ENCODE results near the gene ANO2.

ANO2 gene

GRCh38 chr12:5872745-5873144, 72.3 kb downstream of the ANO2 start:
- Histone ChIP-seq H3K9me3 (ENCODE audit: insufficient read depth, low read length) (no peaks in the 10 kb centered on the region), H3K4me2 (ENCODE audit: low read length) (no peak overlapping the region)

GRCh38 chr12:5871741-5872140, 73.3 kb downstream of the ANO2 start:
- Histone ChIP-seq H3K4me2 (ENCODE audit: low read length) (no peak overlapping the region), H3K79me2 (ENCODE audit: low read length) (no peaks in the 10 kb centered on the region), H3K9me3 (ENCODE audit: insufficient read depth, low read length) (no peaks in the 10 kb centered on the region), H3K4me3 (ENCODE audit: low read length) (no peak overlapping the region), H3K36me3 (replicated peaks; ENCODE audit: low read depth, low read length) (no peaks in the 10 kb centered on the region), H3K9ac (ENCODE audit: low read length) (no peak overlapping the region), H4K20me1 (ENCODE audit: insufficient read depth, low read length) (no peaks in the 10 kb centered on the region), H3K27me3 (ENCODE audit: low read depth, low read length) (0 out of 2 replicates have a peak, but pooled peaks cover 13% of the 10 kb centered on the region), H2AFZ (ENCODE audit: low read depth, low read length) (no peak overlapping the region), H3K4me1 (ENCODE audit: low read length) (no peaks in the 10 kb centered on the region), H3K27ac (ENCODE audit: low read length) (no peak overlapping the region)
- TF ChIP-seq EZH2phosphoT487 (IDR thresholded peaks at IDR 0.05; ENCODE audit: low read depth): no peak
- no peak for TF ChIP-seq CTCF (IDR thresholded peaks at IDR 0.05; ENCODE audit: low read depth, low read length)

More at GRCh38 chr12:5872745-5873144, 72.3 kb downstream of the ANO2 start:
- H4K20me1 ChIP-seq (ENCODE audit: insufficient read depth, low read length): no peaks in the 10 kb centered on the region
- no peaks in the 10 kb centered on the region for H3K36me3 ChIP-seq (replicated peaks; ENCODE audit: low read depth, low read length)
- H3K4me1 ChIP-seq (ENCODE audit: low read length): no peaks in the 10 kb centered on the region
- no peak overlapping the region for H3K27ac ChIP-seq (ENCODE audit: low read length)
- H3K27me3 ChIP-seq (ENCODE audit: low read depth, low read length): 0 out of 2 replicates have a peak, but pooled peaks cover 13% of the 10 kb centered on the region
- no peak overlapping the region for H3K9ac ChIP-seq (ENCODE audit: low read length)
- TF ChIP-seq EZH2phosphoT487 (IDR thresholded peaks at IDR 0.05; ENCODE audit: low read depth): no peak
- TF ChIP-seq CTCF (IDR thresholded peaks at IDR 0.05; ENCODE audit: low read depth, low read length): peak; percentile 26; the same call in 1 of the 2 replicates
- no peak overlapping the region for H2AFZ ChIP-seq (ENCODE audit: low read depth, low read length)
- no peaks in the 10 kb centered on the region for H3K79me2 ChIP-seq (ENCODE audit: low read length)
- no peak overlapping the region for H3K4me3 ChIP-seq (ENCODE audit: low read length)

- H3K4me3 ChIP-seq (ENCODE audit: low read length): no peak overlapping the region
- no peaks in the 10 kb centered on the region for H3K4me1 ChIP-seq (ENCODE audit: low read length)
- no peaks in the 10 kb centered on the region for H4K20me1 ChIP-seq (ENCODE audit: insufficient read depth, low read length)
- H3K4me2 ChIP-seq (ENCODE audit: low read length): no peak overlapping the region
- no peak overlapping the region for H2AFZ ChIP-seq (ENCODE audit: low read depth, low read length)
- 0 out of 2 replicates have a peak, but pooled peaks cover 10% of the 10 kb centered on the region for H3K27me3 ChIP-seq (ENCODE audit: low read depth, low read length)
- TF ChIP-seq CTCF (IDR thresholded peaks at IDR 0.05; ENCODE audit: low read depth, low read length): no peak
- no peak for TF ChIP-seq EZH2phosphoT487 (IDR thresholded peaks at IDR 0.05; ENCODE audit: low read depth)
- no peaks in the 10 kb centered on the region for H3K79me2 ChIP-seq (ENCODE audit: low read length)
- H3K36me3 ChIP-seq (replicated peaks; ENCODE audit: low read depth, low read length): no peaks in the 10 kb centered on the region
- no peaks in the 10 kb centered on the region for H3K9me3 ChIP-seq (ENCODE audit: insufficient read depth, low read length)
- no peak overlapping the region for H3K9ac ChIP-seq (ENCODE audit: low read length)
- no peak overlapping the region for H3K27ac ChIP-seq (ENCODE audit: low read length)
Measured at GRCh38 chr12:5870183-5870582, 74.9 kb downstream of the ANO2 start.

GRCh38 chr12:5868625-5869295, 76.3 kb downstream of the ANO2 start:
- no peak overlapping the region for H3K9ac ChIP-seq (ENCODE audit: low read length)
- TF ChIP-seq EZH2phosphoT487 (IDR thresholded peaks at IDR 0.05; ENCODE audit: low read depth): no peak
- no peak for TF ChIP-seq CTCF (IDR thresholded peaks at IDR 0.05; ENCODE audit: low read depth, low read length)
- no peaks in the 10 kb centered on the region for H3K36me3 ChIP-seq (replicated peaks; ENCODE audit: low read depth, low read length)
- H3K4me1 ChIP-seq (ENCODE audit: low read length): no peaks in the 10 kb centered on the region
- no peak overlapping the region for H3K27ac ChIP-seq (ENCODE audit: low read length)
- H3K4me2 ChIP-seq (ENCODE audit: low read length): no peak overlapping the region
- no peaks in the 10 kb centered on the region for H4K20me1 ChIP-seq (ENCODE audit: insufficient read depth, low read length)
- no peaks in the 10 kb centered on the region for H3K9me3 ChIP-seq (ENCODE audit: insufficient read depth, low read length)
- 0 out of 2 replicates have a peak, but pooled peaks cover 4% of the 10 kb centered on the region for H3K27me3 ChIP-seq (ENCODE audit: low read depth, low read length)
- H3K4me3 ChIP-seq (ENCODE audit: low read length): no peak overlapping the region
- H2AFZ ChIP-seq (ENCODE audit: low read depth, low read length): no peak overlapping the region
- no peaks in the 10 kb centered on the region for H3K79me2 ChIP-seq (ENCODE audit: low read length)
